Measurements from ENCODE around the gene CPN2. TPM values are rescaled to one million over a fixed set of nuclear protein-coding genes. Genes with fewer than 3 reads are reported as not detected.

CPN2 gene
- total and polyA plus RNA-seq, 10 of the 15 experiments (the other 5 are each of a cell fraction or from before 2014, with no cell fraction given), result not detected

DNA sequence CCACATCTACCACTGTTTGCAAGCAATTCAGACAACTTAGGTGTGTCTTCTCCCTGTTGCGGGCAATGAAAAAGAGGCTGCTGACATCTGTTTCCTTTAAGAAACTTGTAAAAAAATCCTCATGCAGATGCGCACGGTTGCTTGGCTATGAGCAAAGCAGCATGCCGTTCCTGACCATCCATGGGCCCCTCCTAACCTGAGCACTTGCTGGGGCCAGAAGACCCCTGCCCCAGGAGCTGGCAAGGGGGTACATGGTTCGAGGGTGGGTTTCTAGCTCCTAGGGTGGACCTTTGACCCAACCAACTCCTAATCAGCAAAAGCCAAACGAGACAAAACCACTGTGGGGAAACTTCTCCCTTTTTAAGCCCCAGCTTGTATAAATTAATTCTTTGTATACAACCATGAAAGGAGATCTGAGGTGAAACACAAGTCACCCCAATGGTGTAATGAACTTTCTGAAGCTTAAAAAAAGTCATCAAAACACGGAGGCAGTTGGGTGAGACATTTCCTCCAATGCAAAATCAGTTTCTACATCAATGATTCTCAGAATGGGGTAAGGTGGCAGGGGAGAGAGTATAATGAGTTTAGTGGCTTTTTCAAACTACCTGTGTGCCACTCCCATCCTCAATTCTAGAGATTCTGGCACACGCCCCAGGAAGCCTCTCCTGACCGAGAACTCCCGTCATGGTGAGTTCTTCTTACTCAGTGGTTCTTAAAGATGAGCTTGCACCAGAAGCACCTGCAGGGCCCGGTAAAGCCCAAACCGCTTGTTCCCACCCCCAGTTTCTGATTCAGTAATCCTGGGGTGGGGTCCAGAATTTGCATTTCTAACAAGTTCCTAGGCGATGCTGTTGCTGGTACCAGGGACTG, 44.1 kb downstream of the CPN2 start (continued):
- TF ChIP-seq SMC3 (IDR thresholded peaks at IDR 0.05; ENCODE audit: borderline replicate concordance, low read length), result no peak
- TF ChIP-seq CHD1 (IDR thresholded peaks at IDR 0.05; ENCODE audit: low read depth, low read length), result no peak
- TF ChIP-seq, protein P1, sequence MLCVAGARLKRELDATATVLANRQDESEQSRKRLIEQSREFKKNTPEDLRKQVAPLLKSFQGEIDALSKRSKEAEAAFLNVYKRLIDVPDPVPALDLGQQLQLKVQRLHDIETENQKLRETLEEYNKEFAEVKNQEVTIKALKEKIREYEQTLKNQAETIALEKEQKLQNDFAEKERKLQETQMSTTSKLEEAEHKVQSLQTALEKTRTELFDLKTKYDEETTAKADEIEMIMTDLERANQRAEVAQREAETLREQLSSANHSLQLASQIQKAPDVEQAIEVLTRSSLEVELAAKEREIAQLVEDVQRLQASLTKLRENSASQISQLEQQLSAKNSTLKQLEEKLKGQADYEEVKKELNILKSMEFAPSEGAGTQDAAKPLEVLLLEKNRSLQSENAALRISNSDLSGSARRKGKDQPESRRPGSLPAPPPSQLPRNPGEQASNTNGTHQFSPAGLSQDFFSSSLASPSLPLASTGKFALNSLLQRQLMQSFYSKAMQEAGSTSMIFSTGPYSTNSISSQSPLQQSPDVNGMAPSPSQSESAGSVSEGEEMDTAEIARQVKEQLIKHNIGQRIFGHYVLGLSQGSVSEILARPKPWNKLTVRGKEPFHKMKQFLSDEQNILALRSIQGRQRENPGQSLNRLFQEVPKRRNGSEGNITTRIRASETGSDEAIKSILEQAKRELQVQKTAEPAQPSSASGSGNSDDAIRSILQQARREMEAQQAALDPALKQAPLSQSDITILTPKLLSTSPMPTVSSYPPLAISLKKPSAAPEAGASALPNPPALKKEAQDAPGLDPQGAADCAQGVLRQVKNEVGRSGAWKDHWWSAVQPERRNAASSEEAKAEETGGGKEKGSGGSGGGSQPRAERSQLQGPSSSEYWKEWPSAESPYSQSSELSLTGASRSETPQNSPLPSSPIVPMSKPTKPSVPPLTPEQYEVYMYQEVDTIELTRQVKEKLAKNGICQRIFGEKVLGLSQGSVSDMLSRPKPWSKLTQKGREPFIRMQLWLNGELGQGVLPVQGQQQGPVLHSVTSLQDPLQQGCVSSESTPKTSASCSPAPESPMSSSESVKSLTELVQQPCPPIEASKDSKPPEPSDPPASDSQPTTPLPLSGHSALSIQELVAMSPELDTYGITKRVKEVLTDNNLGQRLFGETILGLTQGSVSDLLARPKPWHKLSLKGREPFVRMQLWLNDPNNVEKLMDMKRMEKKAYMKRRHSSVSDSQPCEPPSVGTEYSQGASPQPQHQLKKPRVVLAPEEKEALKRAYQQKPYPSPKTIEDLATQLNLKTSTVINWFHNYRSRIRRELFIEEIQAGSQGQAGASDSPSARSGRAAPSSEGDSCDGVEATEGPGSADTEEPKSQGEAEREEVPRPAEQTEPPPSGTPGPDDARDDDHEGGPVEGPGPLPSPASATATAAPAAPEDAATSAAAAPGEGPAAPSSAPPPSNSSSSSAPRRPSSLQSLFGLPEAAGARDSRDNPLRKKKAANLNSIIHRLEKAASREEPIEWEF (IDR thresholded peaks at IDR 0.05; ENCODE audit: insufficient replicate concordance, low read depth, low read length), result no peak
- TF ChIP-seq CHD4 (IDR thresholded peaks at IDR 0.05), result no peak
- TF ChIP-seq SP1 (IDR thresholded peaks at IDR 0.05; ENCODE audit: low read depth, low read length), result no peak
- TF ChIP-seq CBX5 (IDR thresholded peaks at IDR 0.05; ENCODE audit: low read depth), result no peak
- TF ChIP-seq, protein P2, sequence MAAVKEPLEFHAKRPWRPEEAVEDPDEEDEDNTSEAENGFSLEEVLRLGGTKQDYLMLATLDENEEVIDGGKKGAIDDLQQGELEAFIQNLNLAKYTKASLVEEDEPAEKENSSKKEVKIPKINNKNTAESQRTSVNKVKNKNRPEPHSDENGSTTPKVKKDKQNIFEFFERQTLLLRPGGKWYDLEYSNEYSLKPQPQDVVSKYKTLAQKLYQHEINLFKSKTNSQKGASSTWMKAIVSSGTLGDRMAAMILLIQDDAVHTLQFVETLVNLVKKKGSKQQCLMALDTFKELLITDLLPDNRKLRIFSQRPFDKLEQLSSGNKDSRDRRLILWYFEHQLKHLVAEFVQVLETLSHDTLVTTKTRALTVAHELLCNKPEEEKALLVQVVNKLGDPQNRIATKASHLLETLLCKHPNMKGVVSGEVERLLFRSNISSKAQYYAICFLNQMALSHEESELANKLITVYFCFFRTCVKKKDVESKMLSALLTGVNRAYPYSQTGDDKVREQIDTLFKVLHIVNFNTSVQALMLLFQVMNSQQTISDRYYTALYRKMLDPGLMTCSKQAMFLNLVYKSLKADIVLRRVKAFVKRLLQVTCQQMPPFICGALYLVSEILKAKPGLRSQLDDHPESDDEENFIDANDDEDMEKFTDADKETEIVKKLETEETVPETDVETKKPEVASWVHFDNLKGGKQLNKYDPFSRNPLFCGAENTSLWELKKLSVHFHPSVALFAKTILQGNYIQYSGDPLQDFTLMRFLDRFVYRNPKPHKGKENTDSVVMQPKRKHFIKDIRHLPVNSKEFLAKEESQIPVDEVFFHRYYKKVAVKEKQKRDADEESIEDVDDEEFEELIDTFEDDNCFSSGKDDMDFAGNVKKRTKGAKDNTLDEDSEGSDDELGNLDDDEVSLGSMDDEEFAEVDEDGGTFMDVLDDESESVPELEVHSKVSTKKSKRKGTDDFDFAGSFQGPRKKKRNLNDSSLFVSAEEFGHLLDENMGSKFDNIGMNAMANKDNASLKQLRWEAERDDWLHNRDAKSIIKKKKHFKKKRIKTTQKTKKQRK (IDR thresholded peaks at IDR 0.05; ENCODE audit: low read depth, low read length), result no peak
- no peak for TF ChIP-seq YY1 (IDR thresholded peaks at IDR 0.05; ENCODE audit: low read depth, low read length)
- no peak for TF ChIP-seq NR2C2 (IDR thresholded peaks at IDR 0.05; ENCODE audit: borderline replicate concordance, control insufficient read depth, insufficient read length, low read depth)
- no peak for TF ChIP-seq BHLHE40 (IDR thresholded peaks at IDR 0.05; ENCODE audit: borderline replicate concordance in 1 of 2, low read depth in 2 of 2, low read length in 1 of 2)
- TF ChIP-seq ZZZ3 (IDR thresholded peaks at IDR 0.05; ENCODE audit: control insufficient read depth, insufficient read length, low read depth), result no peak
- TF ChIP-seq CREM (IDR thresholded peaks at IDR 0.05; ENCODE audit: low read depth), result 0 out of 2 replicates have a peak, but pooled peaks have one; percentile 10
- no peak for TF ChIP-seq HDAC2 (IDR thresholded peaks at IDR 0.05)
- no peak for TF ChIP-seq TBL1XR1 (IDR thresholded peaks at IDR 0.05; ENCODE audit: low read depth, low read length)
- no peak; a peak in 1 of 4 replicates for TF ChIP-seq IKZF2 (IDR thresholded peaks at IDR 0.05)
- TF ChIP-seq ZNF384 (IDR thresholded peaks at IDR 0.05; ENCODE audit: borderline replicate concordance, low read depth, low read length), result 0 out of 2 replicates have a peak, but pooled peaks have one; percentile 25
